Measurements from ENCODE around the gene DGKH.

DNA sequence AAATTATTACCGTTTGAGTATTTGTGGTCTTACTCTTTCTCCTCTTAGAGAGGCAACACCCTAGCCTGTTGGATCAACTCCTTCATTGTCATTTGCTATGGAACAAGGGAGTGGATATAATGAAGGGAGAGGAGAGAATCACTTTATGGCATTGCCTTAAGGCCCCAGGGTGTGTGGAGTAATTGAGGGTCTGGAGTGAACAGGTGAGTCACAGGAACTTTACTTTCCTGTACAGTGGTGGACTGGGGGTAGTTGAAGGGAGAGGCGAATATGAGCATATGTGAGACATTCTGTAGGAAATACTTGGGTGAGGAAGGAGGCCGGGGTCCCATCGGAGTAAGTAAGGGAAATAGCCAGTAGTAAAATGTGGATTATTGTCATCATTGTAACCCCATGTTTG, 17.0 kb downstream of the DGKH start:
- no peak for TF ChIP-seq EP300 (IDR thresholded peaks at IDR 0.05; ENCODE audit: borderline replicate concordance)
- TF ChIP-seq REST (IDR thresholded peaks at IDR 0.05; ENCODE audit: low read depth) = no peak
- no peak for TF ChIP-seq CEBPB (IDR thresholded peaks at IDR 0.05)
- TF ChIP-seq NFIC (IDR thresholded peaks at IDR 0.05) = no peak
- TF ChIP-seq FOXM1 (IDR thresholded peaks at IDR 0.05; ENCODE audit: borderline replicate concordance, low read depth) = no peak

All from Ishikawa (cell line).